Kidney capillary endothelial cell (primary cell): ENCODE results near the gene PAX2.

Experiments used
- DNase-seq: peaks from one replicate; pipeline ENCODE4 v3.0.0-alpha.2; 2018; ENCODE audit warnings: low spot score

PAX2 gene

GRCh38 chr10:100791369-100792058 lies 46.1 kb downstream of the PAX2 start:
- DNase-seq: no peak

GRCh38 chr10:100792574-100792973 lies 47.2 kb downstream of the PAX2 start:
- DNase-seq: no peak

GRCh38 chr10:100793055-100793454 lies 47.7 kb downstream of the PAX2 start:
- no peak for DNase-seq

GRCh38 chr10:100799881-100800280 lies 54.5 kb downstream of the PAX2 start:
- no peak for DNase-seq

- no peak for DNase-seq
These were observed 55.5 kb downstream of the PAX2 start for GRCh38 chr10:100800931-100801330.

- DNase-seq: no peak
These were observed 56.8 kb downstream of the PAX2 start for GRCh38 chr10:100802196-100802595.

GRCh38 chr10:100802607-100803006 lies 57.2 kb downstream of the PAX2 start:
- DNase-seq: no peak

- no peak for DNase-seq
These were observed 58.1 kb downstream of the PAX2 start for GRCh38 chr10:100803492-100803891.

- no peak for DNase-seq
These were observed 58.5 kb downstream of the PAX2 start for GRCh38 chr10:100803908-100804307.

- no peak for DNase-seq
These were observed 60.4 kb downstream of the PAX2 start for GRCh38 chr10:100805543-100806355.

GRCh38 chr10:100806356-100806645 lies 60.9 kb downstream of the PAX2 start:
- DNase-seq: no peak

- no peak for DNase-seq
These were observed 62.0 kb downstream of the PAX2 start for GRCh38 chr10:100807241-100807951.

GRCh38 chr10:100808876-100809275 lies 63.5 kb downstream of the PAX2 start:
- DNase-seq: no peak

- DNase-seq: no peak
These were observed 64.9 kb downstream of the PAX2 start for GRCh38 chr10:100810091-100810834.

- DNase-seq: no peak
These were observed 65.4 kb downstream of the PAX2 start for GRCh38 chr10:100810835-100811116.

GRCh38 chr10:100811261-100811660 lies 65.9 kb downstream of the PAX2 start:
- DNase-seq: no peak

GRCh38 chr10:100811752-100812750 lies 66.7 kb downstream of the PAX2 start:
- DNase-seq: no peak

- DNase-seq: no peak
These were observed 67.6 kb downstream of the PAX2 start for GRCh38 chr10:100812978-100813377.

- no peak for DNase-seq
These were observed 69.5 kb downstream of the PAX2 start for GRCh38 chr10:100814751-100815474.

- no peak for DNase-seq
These were observed 71.3 kb downstream of the PAX2 start for GRCh38 chr10:100816671-100817070.
